GM21367 (cell line): ENCODE measurements around the gene DAZ2.
"Not testable (repeated sequence)": the region's sequence is repeated elsewhere in the genome, so short reads cannot be mapped to it uniquely, and the experiment has no call there.

Source experiments
- ATAC-seq: cut with Tn5 transposase; IDR thresholded peaks from one replicate; pipeline ENCODE4 v1.9.1; 2021; ENCODE audit not compliant: unreplicated experiment

DAZ2 gene

GRCh38 chrY:23219233-23219632 is at the start of gene DAZ2:
Gene DAZ2, plus strand, starts transcription at chrY:23219533. Its CDS starts 208 bp downstream, at chrY:23219741.
- ATAC-seq: not testable (repeated sequence)

DNA sequence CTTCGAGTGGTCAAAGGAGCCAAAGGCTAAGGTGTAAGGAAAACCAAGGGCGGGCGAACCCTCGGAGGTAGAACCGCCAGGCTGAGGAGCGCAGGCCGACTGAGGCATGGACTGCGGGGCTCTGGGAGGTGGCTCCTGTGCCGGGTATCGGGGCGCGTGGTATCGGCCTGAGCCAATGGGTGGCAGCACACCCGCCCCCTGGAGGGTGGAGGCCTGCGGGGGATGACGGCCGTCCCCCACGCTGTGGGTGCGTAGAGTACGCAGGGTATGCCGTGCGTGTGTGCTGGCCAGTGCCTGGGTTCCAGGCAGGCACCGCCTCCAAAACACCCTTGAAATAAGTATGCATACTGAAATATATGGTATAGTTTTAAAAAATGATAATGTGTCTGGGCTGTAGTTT is 20.4 kb upstream of the DAZ2 start, which contains the start of gene DAZ1:
Gene DAZ1 (minus strand): TSS at position 101 of the 400 bp plus-strand sequence. CDS start 208 bp downstream, outside the sequence.
- not testable (repeated sequence) for ATAC-seq

DNA sequence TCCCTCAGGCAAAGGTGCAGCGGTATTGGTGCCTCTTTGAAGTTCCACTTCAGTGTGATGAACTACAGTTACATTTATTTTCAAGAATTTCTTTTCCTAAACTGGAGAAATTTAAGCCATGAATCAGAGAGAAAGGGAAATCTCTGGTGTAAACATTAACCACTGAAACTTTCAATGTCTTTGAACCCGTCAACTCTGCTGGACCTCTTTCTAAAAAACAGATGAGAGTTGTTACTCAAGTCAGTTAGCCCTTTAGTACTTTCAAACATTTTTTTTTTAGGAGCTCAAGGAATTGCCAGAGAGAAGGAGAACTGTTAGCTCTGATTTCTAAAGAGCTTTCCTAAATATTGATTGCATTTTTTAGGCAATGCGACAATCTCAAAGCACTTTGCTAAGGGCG is 11.9 kb upstream of the DAZ2 start:
- not testable (repeated sequence) for ATAC-seq

DNA sequence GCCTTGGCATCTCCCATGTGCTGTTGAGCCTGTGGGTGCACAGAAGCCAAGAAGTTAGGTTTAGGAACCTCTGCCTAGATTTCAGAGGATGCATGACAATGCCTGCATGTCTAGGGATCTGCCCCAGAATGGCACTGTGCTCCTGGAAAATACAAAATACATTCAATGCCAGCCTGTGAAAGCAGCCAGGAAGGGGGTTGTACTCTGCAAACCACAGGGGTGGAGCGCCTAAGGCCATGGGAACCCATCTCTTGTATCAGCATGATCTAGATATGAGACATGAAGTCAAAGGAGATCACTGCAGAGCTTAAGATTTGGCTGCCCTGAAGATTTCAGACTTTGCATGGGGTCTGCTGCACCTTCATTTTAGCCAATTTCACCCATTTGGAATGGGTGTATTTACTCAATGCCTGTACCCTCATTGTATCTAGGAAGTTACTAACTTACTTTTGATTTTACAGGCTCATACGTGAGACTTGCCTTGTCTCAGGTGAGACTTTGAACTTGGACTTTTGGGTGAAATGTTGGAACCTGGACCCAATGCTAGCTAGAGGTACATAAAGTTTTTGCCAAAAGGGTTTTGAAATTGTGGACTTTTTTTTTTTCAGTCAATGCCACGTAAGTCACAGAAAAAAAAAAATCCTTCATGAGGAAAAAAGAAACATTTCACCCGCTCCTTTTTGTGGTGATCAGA is 9.4 kb upstream of the DAZ2 start:
- ATAC-seq: not testable (repeated sequence)

- ATAC-seq: not testable (repeated sequence)
These were observed 8.7 kb upstream of the DAZ2 start for GRCh38 chrY:23210681-23211080.
